Trophoblast cell (in vitro differentiated cells and primary cell): ENCODE data around the gene ERICH3.

Experiments used
- DNase-seq, 2 donors: peaks; one replicate each; pipeline ENCODE4 v3.0.0-alpha.2; 2016
- H2AFZ ChIP-seq: 2 replicates; pipeline ENCODE4 v1.6.1; 2013; ENCODE audit warnings: low read length, moderate library complexity, mild to moderate bottlenecking; ENCODE audit not compliant: insufficient read depth, poor library complexity
- H2AK5ac ChIP-seq: 2 replicates; pipeline ENCODE4 v1.6.1; 2013; ENCODE audit warnings: mild to moderate bottlenecking, low read length
- H2BK120ac ChIP-seq: 2 replicates; pipeline ENCODE4 v1.6.1; 2013; ENCODE audit warnings: low read length, mild to moderate bottlenecking, moderate library complexity; ENCODE audit not compliant: insufficient read depth, poor library complexity
- H2BK12ac ChIP-seq: 2 replicates; pipeline ENCODE4 v1.6.1; 2013; ENCODE audit warnings: mild to moderate bottlenecking, low read length, moderate library complexity
- H2BK5ac ChIP-seq: 2 replicates; pipeline ENCODE4 v1.6.1; 2013; ENCODE audit warnings: low read length, low read depth, moderate library complexity, mild to moderate bottlenecking; ENCODE audit not compliant: poor library complexity
- H3K14ac ChIP-seq: 2 replicates; pipeline ENCODE4 v1.6.1; 2013; ENCODE audit warnings: mild to moderate bottlenecking, low read length
- H3K18ac ChIP-seq: 2 replicates; pipeline ENCODE4 v1.6.1; 2013; ENCODE audit warnings: mild to moderate bottlenecking, low read length
- H3K23ac ChIP-seq: 2 replicates; pipeline ENCODE4 v1.6.1; 2013; ENCODE audit warnings: low read length
- H3K27ac ChIP-seq: 2 replicates; pipeline ENCODE4 v1.5.1; 2013; ENCODE audit warnings: low read depth, mild to moderate bottlenecking, inconsistent platforms, low read length, moderate library complexity
- H3K27me3 ChIP-seq: 2 replicates; pipeline ENCODE4 v1.6.1; 2013; ENCODE audit warnings: inconsistent platforms, mild to moderate bottlenecking, low read length, moderate library complexity; ENCODE audit not compliant: insufficient read depth
- H3K36me3 ChIP-seq, 2 experiments: 1 replicate in 1 of 2; 2 replicates in 1 of 2; pipeline ENCODE4 v1.6.1; 2013; ENCODE audit warnings: low read length in 2 of 2, mild to moderate bottlenecking in 2 of 2, moderate library complexity in 1 of 2; ENCODE audit not compliant: insufficient read depth in 2 of 2, control insufficient read depth in 1 of 2
- H3K4ac ChIP-seq: 2 replicates; pipeline ENCODE4 v1.6.1; 2013; ENCODE audit warnings: low read depth, mild to moderate bottlenecking, low read length, moderate library complexity
- H3K4me1 ChIP-seq, 2 experiments: 1 replicate in 1 of 2; 2 replicates in 1 of 2; pipeline ENCODE4 v1.6.1; 2013; ENCODE audit warnings: low read length in 2 of 2, mild to moderate bottlenecking in 2 of 2, moderate library complexity in 1 of 2; ENCODE audit not compliant: insufficient read depth in 2 of 2, control insufficient read depth in 1 of 2
- H3K4me2 ChIP-seq: 2 replicates; pipeline ENCODE4 v1.6.1; 2013; ENCODE audit warnings: inconsistent platforms, mild to moderate bottlenecking, low read length, moderate library complexity
- H3K4me3 ChIP-seq: 2 replicates; pipeline ENCODE4 v1.5.1; 2013; ENCODE audit warnings: mild to moderate bottlenecking, low read depth, low read length, inconsistent platforms
- H3K79me1 ChIP-seq: one replicate; pipeline ENCODE4 v1.6.1; 2013; ENCODE audit warnings: low read length
- H3K79me2 ChIP-seq: 2 replicates; pipeline ENCODE4 v1.6.1; 2013; ENCODE audit warnings: low read length, mild to moderate bottlenecking; ENCODE audit not compliant: control insufficient read depth, insufficient read depth, poor library complexity
- H3K9ac ChIP-seq: 2 replicates; pipeline ENCODE4 v1.6.1; 2013; ENCODE audit warnings: mild to moderate bottlenecking, low read length
- H3K9me3 ChIP-seq: 2 replicates; pipeline ENCODE4 v1.6.1; 2013; ENCODE audit warnings: low read depth, mild to moderate bottlenecking, control low read depth, inconsistent platforms, low read length; ENCODE audit not compliant: insufficient read depth
- H4K12ac ChIP-seq: 2 replicates; pipeline ENCODE4 v1.6.1; 2013; ENCODE audit warnings: low read depth, mild to moderate bottlenecking, low read length, moderate library complexity
- H4K8ac ChIP-seq: 2 replicates; pipeline ENCODE4 v1.6.1; 2013; ENCODE audit warnings: low read depth, mild to moderate bottlenecking, low read length, moderate library complexity
- H4K91ac ChIP-seq: one replicate; pipeline ENCODE4 v1.6.1; 2013; ENCODE audit warnings: low read depth, mild to moderate bottlenecking, low read length, moderate library complexity
- WGBS: extraction: QIAGEN DNeasy Blood & Tissue Kit; methylation state at CpG from one replicate; pipeline ENCODE4 v1.1.7; 2013; ENCODE audit warnings: missing lambda C conversion rate; ENCODE audit not compliant: insufficient read length, insufficient coverage; ENCODE audit errors: extremely low coverage; 5-methylcytosine and 5-hydroxymethylcytosine counted together

The ERICH3 gene

GRCh38 chr1:74578101-74578500 is 95.5 kb downstream of the ERICH3 start:
- Histone ChIP-seq H3K27me3 (no peaks in the 10 kb centered on the region), H3K23ac (no peak overlapping the region), H4K8ac (no peak overlapping the region), H4K91ac (no peak overlapping the region), H3K36me3 (no peaks in the 10 kb centered on the region), H4K12ac (no peak overlapping the region), H2AFZ (no peak overlapping the region), H3K9me3 (no peaks in the 10 kb centered on the region), H2BK120ac (no peak overlapping the region), H3K18ac (no peak overlapping the region), H3K9ac (no peak overlapping the region), H3K14ac (no peak overlapping the region), H2BK5ac (no peak overlapping the region), H3K79me2 (no peaks in the 10 kb centered on the region), H3K4me2 (no peak overlapping the region), H3K4ac (no peak overlapping the region), H3K4me3 (no peak overlapping the region), H2BK12ac (no peak overlapping the region), H2AK5ac (no peak overlapping the region), H3K27ac (no peak overlapping the region), H3K4me1 (no peaks in the 10 kb centered on the region), H3K79me1 (no peaks in the 10 kb centered on the region)
- WGBS, result no CpG with 5 or more reads among the region's 2 CpGs
- DNase-seq, result no peak

DNA sequence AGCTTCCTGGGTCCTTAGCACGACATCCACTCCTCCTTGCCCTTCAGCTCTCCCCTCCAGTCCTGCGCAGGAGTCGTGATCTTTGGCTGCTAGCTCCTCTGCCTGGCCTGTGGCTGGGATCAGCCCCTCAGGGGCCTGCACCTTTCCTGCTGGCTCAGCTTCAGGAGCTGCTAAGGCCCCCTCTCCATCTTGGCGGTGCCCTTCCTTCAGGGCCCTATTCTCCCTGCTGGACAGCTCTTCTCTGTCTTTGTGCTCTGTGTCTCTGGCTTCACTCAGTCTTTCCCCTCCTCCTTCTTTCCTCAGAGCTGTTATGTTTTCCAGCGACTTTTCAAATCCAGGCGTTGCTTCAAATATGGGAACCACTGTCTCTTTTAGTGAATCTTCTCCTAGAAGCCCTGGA is 101.7 kb downstream of the ERICH3 start:
- Histone ChIP-seq H4K8ac (no peak overlapping the region), H3K9ac (no peak overlapping the region), H2BK5ac (no peak overlapping the region), H3K27me3 (no peaks in the 10 kb centered on the region), H3K9me3 (no peaks in the 10 kb centered on the region), H3K4me1 (no peaks in the 10 kb centered on the region), H2BK12ac (no peak overlapping the region), H4K12ac (no peak overlapping the region), H3K4ac (no peak overlapping the region), H2BK120ac (no peak overlapping the region), H3K36me3 (no peaks in the 10 kb centered on the region), H2AFZ (no peak overlapping the region), H3K27ac (no peak overlapping the region), H3K23ac (no peak overlapping the region), H3K79me1 (no peaks in the 10 kb centered on the region), H3K14ac (no peak overlapping the region), H3K79me2 (no peaks in the 10 kb centered on the region), H2AK5ac (no peak overlapping the region), H3K18ac (no peak overlapping the region), H3K4me2 (no peak overlapping the region), H3K4me3 (no peak overlapping the region), H4K91ac (no peak overlapping the region)
- DNase-seq, result no peak
- WGBS, result no CpG with 5 or more reads among the region's 6 CpGs

- Histone ChIP-seq H3K9me3 (no peaks in the 10 kb centered on the region), H2BK12ac (no peak overlapping the region), H3K27me3 (no peaks in the 10 kb centered on the region), H3K27ac (no peak overlapping the region), H2BK5ac (no peak overlapping the region), H4K91ac (no peak overlapping the region), H2AFZ (no peak overlapping the region), H2BK120ac (no peak overlapping the region), H3K18ac (no peak overlapping the region), H2AK5ac (no peak overlapping the region), H3K36me3 (no peaks in the 10 kb centered on the region), H3K4me2 (no peak overlapping the region), H3K79me2 (no peaks in the 10 kb centered on the region), H3K4me3 (no peak overlapping the region), H3K14ac (no peak overlapping the region), H3K9ac (no peak overlapping the region), H3K4me1 (no peaks in the 10 kb centered on the region), H4K12ac (no peak overlapping the region), H3K79me1 (no peaks in the 10 kb centered on the region), H3K4ac (no peak overlapping the region), H3K23ac (no peak overlapping the region), H4K8ac (no peak overlapping the region)
- WGBS, result no CpG with 5 or more reads among the region's 8 CpGs
- DNase-seq, result no peak
These were observed 102.1 kb downstream of the ERICH3 start for GRCh38 chr1:74571493-74571800.

- Histone ChIP-seq H4K8ac (no peak overlapping the region), H2AK5ac (no peak overlapping the region), H3K27me3 (no peaks in the 10 kb centered on the region), H3K14ac (no peak overlapping the region), H3K36me3 (no peaks in the 10 kb centered on the region), H2BK12ac (no peak overlapping the region), H4K12ac (no peak overlapping the region), H3K79me1 (no peaks in the 10 kb centered on the region), H3K79me2 (no peaks in the 10 kb centered on the region), H2BK5ac (no peak overlapping the region), H3K4me3 (no peak overlapping the region), H3K27ac (no peak overlapping the region), H2AFZ (no peak overlapping the region), H3K4me2 (no peak overlapping the region), H3K18ac (no peak overlapping the region), H3K23ac (no peak overlapping the region), H3K4ac (no peak overlapping the region), H3K4me1 (no peaks in the 10 kb centered on the region), H3K9me3 (no peaks in the 10 kb centered on the region), H2BK120ac (no peak overlapping the region), H3K9ac (no peak overlapping the region), H4K91ac (no peak overlapping the region)
- DNase-seq, result no peak
- WGBS, result no CpG with 5 or more reads among the region's 14 CpGs
These were observed 102.6 kb downstream of the ERICH3 start for GRCh38 chr1:74570797-74571492.
